Vein endothelial cell (primary cell): ENCODE data around the gene SPRED3. TPM values are rescaled to one million over a fixed set of nuclear protein-coding genes. Genes with fewer than 3 reads are reported as not detected.

Experiments
- total RNA-seq: library from RNA; depleted of rRNA; stranded (reverse); fragments of >200 nt; gene quantifications from 2 replicates; pipeline ENCODE4 v1.2.3, GENCODE V29; 2012

The SPRED3 gene, protein sequence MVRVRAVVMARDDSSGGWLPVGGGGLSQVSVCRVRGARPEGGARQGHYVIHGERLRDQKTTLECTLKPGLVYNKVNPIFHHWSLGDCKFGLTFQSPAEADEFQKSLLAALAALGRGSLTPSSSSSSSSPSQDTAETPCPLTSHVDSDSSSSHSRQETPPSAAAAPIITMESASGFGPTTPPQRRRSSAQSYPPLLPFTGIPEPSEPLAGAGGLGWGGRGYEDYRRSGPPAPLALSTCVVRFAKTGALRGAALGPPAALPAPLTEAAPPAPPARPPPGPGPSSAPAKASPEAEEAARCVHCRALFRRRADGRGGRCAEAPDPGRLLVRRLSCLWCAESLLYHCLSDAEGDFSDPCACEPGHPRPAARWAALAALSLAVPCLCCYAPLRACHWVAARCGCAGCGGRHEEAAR
- total RNA-seq: 7.0 and 9.1 TPM in 2 replicates

DNA sequence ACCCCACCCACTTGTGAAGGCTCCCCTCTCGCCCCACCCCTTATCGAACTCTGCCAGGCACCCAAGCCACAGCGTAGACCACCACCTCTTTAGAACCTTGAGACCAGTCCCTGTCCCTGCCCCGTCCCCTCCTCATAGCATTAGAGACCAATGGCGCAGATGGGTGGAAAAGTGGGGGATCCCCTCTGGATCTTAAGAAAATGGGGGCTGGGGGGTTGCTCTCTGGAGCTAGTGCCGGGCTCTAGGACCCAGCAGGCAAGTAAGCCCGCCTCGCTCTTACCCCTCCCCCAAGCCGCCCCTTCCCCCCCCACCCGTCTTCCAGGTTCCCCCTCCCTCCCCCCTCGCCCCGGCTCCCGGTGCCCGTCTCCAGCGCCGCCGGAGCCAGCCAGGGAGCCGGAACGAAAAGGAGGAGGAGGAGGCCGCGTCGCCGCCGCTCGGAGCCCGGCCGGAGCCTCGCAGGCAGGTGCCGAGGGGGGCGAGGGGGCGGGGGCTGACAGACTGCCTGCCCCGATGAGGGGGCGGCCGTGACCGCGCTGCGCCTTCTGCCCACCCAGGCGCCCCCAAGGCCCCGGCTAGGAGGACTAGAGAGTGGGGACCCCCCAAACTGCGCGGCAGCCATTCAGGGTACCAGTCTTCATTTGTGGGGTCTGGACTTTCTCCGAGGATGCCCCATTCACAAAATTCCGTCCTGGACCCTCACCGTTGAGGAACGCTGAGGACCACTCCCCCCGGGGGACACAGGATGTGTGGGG, at the start of gene SPRED3:
Gene SPRED3 (plus strand): TSS at position 349 of the 752 bp plus-strand sequence. CDS start 1,606 bp downstream, outside the sequence.

DNA sequence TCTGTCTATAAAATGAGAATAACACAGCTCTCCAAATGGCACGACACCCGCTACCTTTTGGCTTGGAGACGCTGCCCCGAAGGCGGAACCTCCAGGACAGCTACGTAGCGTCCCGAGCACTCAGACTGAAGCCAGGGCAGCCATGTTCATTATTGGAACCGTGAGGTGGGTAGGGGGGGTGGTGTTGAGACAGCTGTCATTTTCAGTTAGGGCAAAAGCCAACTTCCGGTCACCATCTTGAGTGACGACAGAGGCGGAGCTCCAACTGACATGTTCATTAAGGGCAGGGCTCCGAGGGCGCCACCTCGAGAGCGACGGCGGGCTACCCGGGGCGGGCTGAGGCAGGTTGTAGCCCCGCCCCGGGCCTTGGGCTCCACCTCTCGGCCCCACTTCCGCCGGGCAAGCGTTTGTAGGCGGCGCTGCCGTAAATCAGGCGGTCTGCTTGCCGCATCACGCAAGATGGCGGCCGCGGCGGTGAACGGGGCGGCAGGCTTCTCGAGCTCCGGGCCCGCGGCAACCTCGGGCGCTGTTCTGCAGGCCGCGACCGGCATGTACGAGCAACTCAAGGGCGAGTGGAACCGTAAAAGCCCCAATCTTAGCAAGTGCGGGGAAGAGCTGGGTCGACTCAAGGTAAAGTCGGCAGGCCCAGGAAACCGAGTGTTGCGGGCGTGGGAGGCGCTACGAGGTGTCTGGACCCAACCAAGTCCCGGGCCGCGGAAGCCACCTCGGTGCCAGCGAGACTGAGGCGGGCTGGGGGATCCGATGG, 14.0 kb upstream of the SPRED3 start, which contains the start of gene PSMD8:
Gene PSMD8 (plus strand): TSS at position 240 of the 766 bp plus-strand sequence. CDS start 31 bp downstream, at position 271.

DNA sequence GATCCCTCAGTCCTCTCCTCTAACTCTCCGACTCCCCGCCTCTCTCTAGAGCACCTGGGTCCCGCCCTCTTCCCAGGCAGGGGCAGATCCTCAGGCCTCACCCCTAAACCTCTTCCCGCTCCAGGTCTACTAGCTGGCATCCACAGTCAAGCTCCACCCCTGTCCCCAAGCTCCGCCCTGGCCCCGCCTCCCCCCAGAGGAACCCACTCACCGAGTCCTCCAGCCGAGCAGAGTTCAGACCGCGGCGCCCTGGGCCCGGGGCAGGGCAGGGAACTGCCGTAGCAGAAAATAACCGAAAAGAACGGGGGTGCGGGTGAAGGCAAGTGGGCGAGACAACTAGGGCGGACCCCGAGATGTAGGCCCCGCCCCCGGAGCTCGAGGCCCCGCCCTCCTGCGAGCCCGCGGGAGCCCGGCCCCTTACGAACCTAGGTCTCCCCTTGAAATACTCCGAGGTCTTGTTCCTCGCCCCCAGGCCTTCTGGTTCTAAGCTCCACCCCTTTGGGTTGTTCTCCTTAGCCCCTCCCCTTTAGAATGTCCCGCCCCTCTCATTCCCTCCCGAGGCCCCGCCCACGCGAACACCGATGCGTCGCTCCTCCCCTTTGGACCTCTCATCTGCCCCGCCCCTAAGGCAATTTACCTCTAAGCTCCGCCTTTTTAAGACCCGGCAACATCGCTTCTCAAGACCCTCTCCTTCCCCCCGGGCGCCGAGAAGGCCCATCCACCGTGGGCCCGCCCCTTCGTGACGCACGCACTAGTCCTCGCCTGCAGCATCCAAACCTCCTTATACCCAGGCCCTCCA, 748 bp upstream of the SPRED3 start, which contains the start of gene GGN:
Gene GGN (minus strand): TSS at position 485 of the 799 bp plus-strand sequence. CDS start 773 bp downstream, outside the sequence.

DNA sequence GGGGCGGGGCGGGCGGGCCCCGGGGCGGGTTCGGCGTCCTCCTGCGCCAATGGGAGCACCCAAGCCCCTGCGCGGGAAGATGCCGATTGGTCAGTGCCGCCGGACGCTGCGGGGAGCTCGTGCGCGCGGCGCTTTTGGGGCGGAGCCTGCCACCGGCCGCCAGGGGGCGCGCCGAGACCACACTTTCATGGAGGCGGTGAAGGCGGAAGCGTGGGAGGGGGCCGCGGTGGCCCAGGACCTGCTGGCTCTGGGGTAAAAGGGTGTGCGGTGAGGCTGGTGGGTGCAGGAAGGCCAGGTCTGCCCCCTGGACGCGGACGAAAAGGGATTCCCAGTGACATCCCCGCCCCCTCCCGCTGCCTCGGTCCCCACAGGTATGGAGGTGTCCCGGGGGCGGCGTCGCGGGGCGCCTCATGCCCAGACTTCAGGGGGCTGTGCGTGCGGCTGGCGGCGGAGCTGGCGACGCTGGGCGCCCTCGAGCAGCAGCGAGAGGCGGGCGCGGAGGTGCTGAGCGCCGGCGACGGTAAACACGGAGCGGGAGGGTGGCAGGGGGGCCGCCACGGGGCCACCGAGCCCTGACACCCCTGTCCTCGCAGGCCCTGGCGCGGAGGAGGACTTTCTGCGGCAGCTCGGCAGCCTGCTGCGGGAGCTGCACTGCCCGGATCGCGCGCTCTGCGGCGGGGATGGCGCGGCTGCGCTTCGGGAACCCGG, 14.6 kb downstream of the SPRED3 start, which contains the start of gene FAM98C:
Gene FAM98C (plus strand): TSS at position 127 of the 708 bp plus-strand sequence. CDS start 61 bp downstream, at position 188.

DNA sequence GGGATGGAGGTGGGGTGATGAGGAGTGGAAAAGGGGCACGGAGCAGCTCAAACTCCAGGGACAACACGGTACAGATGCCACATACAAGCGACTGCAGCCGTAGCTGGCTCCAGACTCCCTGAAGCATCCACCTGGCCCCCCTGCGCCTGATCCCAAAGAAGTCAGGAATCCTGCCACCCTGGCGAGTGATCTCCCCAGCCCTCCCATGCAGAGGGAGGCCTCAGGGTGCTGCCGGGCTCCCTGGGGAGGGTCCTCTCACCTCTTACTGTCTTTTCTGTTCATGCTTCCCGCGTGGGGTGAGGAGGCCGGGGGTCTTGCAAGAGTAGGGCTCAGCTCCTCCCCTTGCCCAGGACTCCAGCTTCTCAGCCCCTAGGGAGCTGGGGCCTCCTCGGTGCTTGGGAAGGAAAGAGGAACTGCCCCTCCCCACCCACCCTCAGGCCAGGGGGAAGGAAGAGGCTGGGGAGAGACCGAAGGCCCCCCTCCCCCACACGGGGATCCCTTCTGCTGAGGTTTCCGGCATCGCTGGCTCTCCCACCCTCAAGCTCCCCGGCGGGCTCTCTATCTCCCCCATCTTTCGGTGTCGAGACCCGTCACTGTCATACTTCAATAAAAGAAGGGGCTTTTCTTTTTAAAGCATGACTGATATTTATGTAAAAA, 37.4 kb downstream of the SPRED3 start, which contains the start of gene RASGRP4:
Gene RASGRP4 (minus strand): TSS at position 410 of the 657 bp plus-strand sequence. CDS start 128 bp downstream, at position 282.

DNA sequence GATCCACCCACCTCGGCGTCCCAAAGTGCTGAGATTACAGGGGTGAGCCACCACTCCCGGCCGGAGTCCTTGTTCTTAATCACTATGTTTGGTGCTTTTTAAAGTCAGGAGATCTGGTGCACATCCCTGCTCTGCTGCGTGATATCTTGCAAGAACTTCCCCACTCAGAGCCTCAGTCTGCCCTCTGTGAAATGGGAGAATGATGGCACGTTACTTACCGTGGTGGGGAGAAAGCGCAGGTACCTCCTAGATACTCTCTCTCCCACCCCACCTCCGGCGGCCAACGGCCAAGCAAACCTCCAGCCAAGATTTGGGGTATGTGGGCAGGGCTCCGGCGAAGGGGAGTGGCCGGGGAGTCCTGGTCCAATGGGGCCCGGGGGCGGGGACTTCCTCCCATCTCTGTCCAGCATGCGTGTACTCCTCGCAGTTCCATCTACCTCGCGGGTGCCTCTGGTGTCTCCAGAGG, 44.8 kb downstream of the SPRED3 start, which contains the start of gene RYR1:
Gene RYR1 (plus strand): TSS at position 424 of the 466 bp plus-strand sequence. CDS start 139 bp downstream, outside the sequence.

Other genes starting within 250 kb of the SPRED3 start
- gene DPF1, start 164.5 kb upstream of the SPRED3 start, total RNA-seq: 0.48 and 1.6 TPM in 2 replicates
- gene PPP1R14A, start 132.3 kb upstream of the SPRED3 start, total RNA-seq: 0.38 TPM in 1 of 2 replicates, not detected in the other
- 3.3 and 7.2 TPM in 2 replicates for gene SPINT2, start 124.1 kb upstream of the SPRED3 start, total RNA-seq
- gene C19orf33, start 84.4 kb upstream of the SPRED3 start, total RNA-seq: 3.3 TPM in 1 of 2 replicates, not detected in the other
- gene YIF1B, start 72.8 kb upstream of the SPRED3 start, total RNA-seq: 70.9 and 91.8 TPM in 2 replicates
- gene KCNK6, start 68.9 kb upstream of the SPRED3 start, total RNA-seq: 5.2 and 5.8 TPM in 2 replicates
- gene CATSPERG, start 52.9 kb upstream of the SPRED3 start, total RNA-seq: 1.6 TPM in 2 replicates
- 293 and 353 TPM in 2 replicates for gene PSMD8, start 14.1 kb upstream of the SPRED3 start, total RNA-seq
- 0.29 and 0.65 TPM in 2 replicates for gene GGN, start 663 bp upstream of the SPRED3 start, total RNA-seq
- gene FAM98C, start 14.4 kb downstream of the SPRED3 start, total RNA-seq: 8.2 and 10.1 TPM in 2 replicates
- gene RASGRP4, start 37.5 kb downstream of the SPRED3 start, total RNA-seq: not detected in 2 replicates
- under 0.01 TPM in 1 of 2 replicates, not detected in the other for gene RYR1, start 45.0 kb downstream of the SPRED3 start, total RNA-seq
- gene MAP4K1, start 229.3 kb downstream of the SPRED3 start, total RNA-seq: 0.19 and 0.33 TPM in 2 replicates
- gene EIF3K, start 230.5 kb downstream of the SPRED3 start, total RNA-seq: 369 and 446 TPM in 2 replicates